Right lobe of liver (tissue), 6 donors: ENCODE results near the gene NUP93. TPM values are rescaled to one million over a fixed set of nuclear protein-coding genes. Genes with fewer than 3 reads are reported as not detected.

ENCODE experiments used
- ATAC-seq, 4 donors: fragments of 200-7000 bp; cut with Tn5 transposase; one replicate each; pipeline ENCODE4 v1.9.1; 2020; ENCODE audit warnings: mild to moderate bottlenecking in 4 of 4, moderate library complexity in 4 of 4
- DNase-seq, 3 donors: peaks; one replicate each; pipeline ENCODE4 v3.0.0-alpha.2; 2020
- H3K27ac ChIP-seq, 3 donors: fragments of 200-600 bp; one replicate each; pipeline ENCODE4 v1.8.0; 2022
- H3K27me3 ChIP-seq, 2 donors: fragments of 200-600 bp; one replicate each; pipeline ENCODE4 v1.8.0; 2022
- H3K36me3 ChIP-seq, 4 donors: fragments of 200-600 bp; sonication (generic) in 1 of 4; one replicate each; pipeline versions ENCODE4 v1.5.1 to v1.8.0; 2017 to 2022; ENCODE audit warnings: control low read depth in 1 of 4
- H3K4me1 ChIP-seq, 4 donors: fragments of 200-600 bp; sonication (generic) in 1 of 4; one replicate each; pipeline versions ENCODE4 v1.5.1 to v1.8.0; 2017 to 2022; ENCODE audit warnings: control low read depth in 1 of 4
- H3K4me3 ChIP-seq, 3 donors: fragments of 200-600 bp; one replicate each; pipeline ENCODE4 v1.8.0; 2022
- H3K9me3 ChIP-seq, 4 donors: fragments of 200-600 bp; sonication (generic) in 1 of 4; one replicate each; pipeline versions ENCODE4 v1.5.1 to v1.8.0; 2017 to 2022; ENCODE audit warnings: control low read depth in 1 of 4
- POLR2A ChIP-seq: fragments of 450-650 bp; IDR thresholded peaks from one replicate; pipeline ENCODE4 v1.6.1; 2017; ENCODE audit warnings: antibody characterized with exemption, mild to moderate bottlenecking
- WGBS: methylation state at CpG from one replicate; pipeline ENCODE4 v1.1.6; 2018; ENCODE audit warnings: low coverage, low lambda C conversion rate; ENCODE audit not compliant: insufficient coverage; ENCODE audit errors: missing lambda C conversion rate; 5-methylcytosine and 5-hydroxymethylcytosine counted together
- intact Hi-C, 2 donors: fragments of 100-400 bp; cut with DNase I; formaldehyde crosslinking; loops; one replicate each; pipeline versions ENCODE4 v1.11.2 to v1.14.1; 2022
- total RNA-seq, 6 experiments: library from RNA; depleted of rRNA in 2 of 6; stranded (reverse); fragments of >200 nt in 2 of 6; fragmentation: NEBNext Ultra II Directional in 3 of 6; extraction: Animal tissue kit (Norgen Biotek cat#: 25700) in 3 of 6; gene quantifications; one replicate each; pipeline versions ENCODE4 v1.1.0 to v1.2.4, GENCODE V29; 2016 to 2023
- TF ChIP-seq, protein P1 (sequence below), 4 donors: fragments of 200-600 bp in 3 of 4; fragments of 450-650 bp in 1 of 4; IDR thresholded peaks; one replicate each; pipeline versions ENCODE4 v1.5.1 to v1.8.0; 2016 to 2022; ENCODE audit warnings: antibody characterized with exemption in 4 of 4, mild to moderate bottlenecking in 2 of 4
- donor health status: DM: no; HTN: yes; CAD: no.
- donor health status: DM: no; HTN: no; CAD: no.
- donor health status: DM: no; HTN: no; CAD: no.
- donor health status: DM: no; HTN: yes; CAD: no.
- donor health status: DM: no; HTN: yes; CAD: no.

NUP93 gene
- total RNA-seq, 6 experiments from 2014 or later: 8.3 to 17.0 (median 12.8) TPM

DNA sequence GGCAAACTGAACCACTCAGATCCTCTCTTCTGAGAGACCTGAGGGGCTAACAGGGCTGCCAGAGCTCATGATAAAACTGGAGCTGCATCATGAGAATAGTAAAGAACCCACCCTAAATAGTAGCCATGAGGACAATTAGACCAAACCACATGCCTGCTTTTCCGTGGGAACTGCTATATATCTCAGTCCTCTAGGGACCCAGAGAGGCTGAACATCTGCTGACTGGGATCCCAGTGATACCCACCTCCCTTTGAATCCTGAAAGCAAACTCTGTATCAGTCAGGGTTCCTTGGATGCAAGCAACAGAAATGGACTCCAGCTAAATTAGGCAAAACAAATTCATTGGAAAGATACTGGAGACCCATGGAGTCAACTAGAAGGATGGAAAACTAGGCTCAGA is 41.2 kb upstream of the NUP93 start:
- WGBS: no CpG with 5 or more reads among the region's 1 CpG
- DNase-seq: no peak
- H3K27me3 ChIP-seq: no peaks in the 10 kb centered on the region
- no peaks in the 10 kb centered on the region for H3K4me1 ChIP-seq
- no peak overlapping the region for H3K27ac ChIP-seq
- H3K9me3 ChIP-seq: no peaks in the 10 kb centered on the region
- H3K4me3 ChIP-seq: no peak overlapping the region
- TF ChIP-seq, protein P1, sequence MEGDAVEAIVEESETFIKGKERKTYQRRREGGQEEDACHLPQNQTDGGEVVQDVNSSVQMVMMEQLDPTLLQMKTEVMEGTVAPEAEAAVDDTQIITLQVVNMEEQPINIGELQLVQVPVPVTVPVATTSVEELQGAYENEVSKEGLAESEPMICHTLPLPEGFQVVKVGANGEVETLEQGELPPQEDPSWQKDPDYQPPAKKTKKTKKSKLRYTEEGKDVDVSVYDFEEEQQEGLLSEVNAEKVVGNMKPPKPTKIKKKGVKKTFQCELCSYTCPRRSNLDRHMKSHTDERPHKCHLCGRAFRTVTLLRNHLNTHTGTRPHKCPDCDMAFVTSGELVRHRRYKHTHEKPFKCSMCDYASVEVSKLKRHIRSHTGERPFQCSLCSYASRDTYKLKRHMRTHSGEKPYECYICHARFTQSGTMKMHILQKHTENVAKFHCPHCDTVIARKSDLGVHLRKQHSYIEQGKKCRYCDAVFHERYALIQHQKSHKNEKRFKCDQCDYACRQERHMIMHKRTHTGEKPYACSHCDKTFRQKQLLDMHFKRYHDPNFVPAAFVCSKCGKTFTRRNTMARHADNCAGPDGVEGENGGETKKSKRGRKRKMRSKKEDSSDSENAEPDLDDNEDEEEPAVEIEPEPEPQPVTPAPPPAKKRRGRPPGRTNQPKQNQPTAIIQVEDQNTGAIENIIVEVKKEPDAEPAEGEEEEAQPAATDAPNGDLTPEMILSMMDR (IDR thresholded peaks at IDR 0.05): no peak
- no peak for TF ChIP-seq POLR2A
- intact Hi-C loops: no loop called here
- H3K36me3 ChIP-seq: no peaks in the 10 kb centered on the region
- ATAC-seq: no peak

DNA sequence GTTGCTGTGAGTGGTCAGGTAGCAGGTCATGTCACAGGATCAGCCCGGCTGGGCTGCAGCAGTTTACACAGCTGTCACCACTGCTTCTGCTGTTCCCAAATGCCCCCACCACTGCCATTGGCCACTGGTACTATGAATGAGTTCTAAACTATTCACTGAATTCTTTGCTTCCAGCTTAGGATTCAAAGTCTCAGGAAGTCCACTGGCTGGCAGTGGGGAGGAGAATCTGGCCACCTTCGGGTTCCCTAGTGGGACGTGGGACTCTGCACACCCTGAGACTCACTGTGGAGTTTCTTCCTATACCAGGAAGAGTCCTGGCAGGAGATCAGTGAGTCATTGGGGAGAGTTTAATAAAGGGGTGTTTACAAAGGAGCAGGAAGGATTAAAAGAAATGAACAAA is 40.8 kb upstream of the NUP93 start:
- Histone ChIP-seq H3K4me3 (no peak overlapping the region), H3K36me3 (no peaks in the 10 kb centered on the region), H3K9me3 (no peaks in the 10 kb centered on the region), H3K27me3 (no peaks in the 10 kb centered on the region), H3K27ac (no peak overlapping the region), H3K4me1 (no peaks in the 10 kb centered on the region)
- 83% methylated on average over 1 of the region's 3 CpGs for WGBS
- TF ChIP-seq, protein P1 (IDR thresholded peaks at IDR 0.05): no peak
- no peak for TF ChIP-seq POLR2A
- DNase-seq: no peak
- no peak for ATAC-seq
- intact Hi-C loops: no loop called here

DNA sequence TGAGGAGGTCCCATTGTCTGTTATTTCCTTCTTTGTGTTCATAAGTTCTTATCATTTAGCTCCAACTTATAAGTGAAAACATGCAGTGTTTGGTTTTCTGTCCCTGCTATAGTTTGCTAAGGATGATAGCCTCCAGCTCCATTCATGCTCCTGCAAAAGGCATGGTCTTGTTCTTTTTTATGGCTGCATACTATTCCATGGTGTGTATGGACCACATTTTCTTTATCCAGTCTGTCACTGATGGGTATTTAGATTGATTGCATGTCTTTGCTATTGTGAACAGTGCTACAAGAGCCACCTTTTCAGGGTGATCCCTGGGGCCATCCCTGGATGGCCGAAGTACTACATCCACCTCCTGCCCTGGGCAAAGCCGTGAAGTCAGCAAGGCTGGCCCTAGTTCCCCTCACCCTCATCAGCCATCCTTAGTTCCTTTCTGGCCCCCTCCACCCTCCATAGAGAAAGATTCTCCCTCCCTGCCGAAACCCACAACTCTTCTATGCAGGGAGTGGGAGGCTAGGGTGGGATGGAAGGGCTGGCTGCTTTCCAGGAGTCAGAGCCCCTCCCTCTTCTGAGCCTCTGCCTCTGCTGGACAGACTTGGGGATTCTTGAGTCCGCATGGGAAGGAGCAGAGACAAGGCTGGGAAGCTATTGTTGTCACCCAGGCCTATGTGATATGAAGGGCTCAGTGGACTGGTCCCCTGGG is 39.4 kb upstream of the NUP93 start:
- no peaks in the 10 kb centered on the region for H3K27me3 ChIP-seq
- intact Hi-C loops: loop anchor here in 1 of 2 donors (10.0 kb wide), 1 partner anchor 86 kb away; the partner anchor contains the start of gene MT2A

DNA sequence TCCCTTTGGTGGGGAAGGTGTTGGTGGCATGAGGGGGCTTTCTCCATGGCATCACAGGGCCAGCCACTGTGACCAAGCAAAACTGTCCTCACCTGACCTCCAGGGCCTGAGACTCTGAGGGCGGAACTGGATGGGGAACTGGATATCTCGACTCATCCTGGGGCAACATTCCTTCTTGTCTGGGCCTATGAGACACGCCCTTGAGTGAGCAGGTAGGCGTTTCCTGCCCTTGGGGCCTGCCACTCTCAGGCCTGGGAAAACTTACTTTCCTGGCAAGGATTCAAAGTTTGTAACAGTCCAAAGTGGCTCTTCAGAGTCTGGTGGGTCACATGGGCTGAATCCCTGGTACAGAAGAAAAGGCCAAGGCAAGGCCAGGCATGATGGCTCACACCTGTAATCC is 38.0 kb upstream of the NUP93 start:
- Histone ChIP-seq H3K27me3 (no peaks in the 10 kb centered on the region), H3K9me3 (no peaks in the 10 kb centered on the region), H3K4me3 (no peak overlapping the region), H3K4me1 (no peaks in the 10 kb centered on the region), H3K36me3 (no peaks in the 10 kb centered on the region), H3K27ac (no peak overlapping the region)
- ATAC-seq (peak in 1 of 4 donors; percentile 14), DNase-seq (no peak)
- WGBS: 83% methylated on average over 1 of the region's 4 CpGs
- TF ChIP-seq POLR2A: no peak
- TF ChIP-seq, protein P1 (IDR thresholded peaks at IDR 0.05): no peak
- intact Hi-C loops: loop anchor here in 1 of 2 donors (10.0 kb wide), 1 partner anchor 87 kb away; the partner anchor contains the start of gene MT2A

More for the DNA sequence above, 39.4 kb upstream of the NUP93 start:
- DNase-seq (no peak), ATAC-seq (no peak)
- TF ChIP-seq, protein P1 (IDR thresholded peaks at IDR 0.05): no peak
- no peak for TF ChIP-seq POLR2A
- no peaks in the 10 kb centered on the region for H3K4me1 ChIP-seq
- no peak overlapping the region for H3K4me3 ChIP-seq
- H3K27ac ChIP-seq: no peak overlapping the region
- no peaks in the 10 kb centered on the region for H3K36me3 ChIP-seq
- 100% methylated on average over 2 of the region's 4 CpGs for WGBS
- H3K9me3 ChIP-seq: no peaks in the 10 kb centered on the region
